GM18858 (cell line): ENCODE data around the gene LENG9.
"Not testable (repeated sequence)": the region's sequence is repeated elsewhere in the genome, so short reads cannot be mapped to it uniquely, and the experiment has no call there.

Experiments used
- ATAC-seq: cut with Tn5 transposase; IDR thresholded peaks from one replicate; pipeline ENCODE4 v1.9.1; 2021; ENCODE audit not compliant: unreplicated experiment

Gene LENG9

DNA sequence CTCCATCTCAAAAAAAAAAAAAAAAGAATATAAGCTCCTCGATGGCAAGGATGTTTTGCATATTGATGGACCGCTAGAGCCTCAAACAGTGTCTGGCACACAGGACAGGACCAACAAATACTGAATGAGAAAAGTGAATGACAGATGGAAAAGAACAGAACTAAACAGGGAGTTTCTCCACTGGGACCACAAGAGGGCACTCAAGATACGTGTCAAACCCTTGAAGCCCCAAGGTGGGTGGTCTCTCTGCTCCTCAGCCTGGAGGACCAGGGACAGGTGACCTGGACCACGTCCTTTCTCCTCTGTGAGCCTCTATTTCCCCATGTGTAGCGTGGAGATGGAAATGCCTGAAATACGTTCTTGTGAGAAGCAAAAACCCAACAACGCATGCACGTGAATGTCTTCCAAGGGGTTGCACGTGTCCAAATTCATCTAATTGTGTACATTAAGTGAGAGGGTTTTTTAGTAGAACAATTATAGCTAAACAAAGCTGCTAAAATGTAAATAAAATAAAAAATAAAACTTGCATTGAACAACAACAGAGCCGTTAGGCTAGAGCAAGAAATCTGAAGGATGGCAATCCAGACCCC, 15.2 kb upstream of the LENG9 start:
- ATAC-seq, result no peak

DNA sequence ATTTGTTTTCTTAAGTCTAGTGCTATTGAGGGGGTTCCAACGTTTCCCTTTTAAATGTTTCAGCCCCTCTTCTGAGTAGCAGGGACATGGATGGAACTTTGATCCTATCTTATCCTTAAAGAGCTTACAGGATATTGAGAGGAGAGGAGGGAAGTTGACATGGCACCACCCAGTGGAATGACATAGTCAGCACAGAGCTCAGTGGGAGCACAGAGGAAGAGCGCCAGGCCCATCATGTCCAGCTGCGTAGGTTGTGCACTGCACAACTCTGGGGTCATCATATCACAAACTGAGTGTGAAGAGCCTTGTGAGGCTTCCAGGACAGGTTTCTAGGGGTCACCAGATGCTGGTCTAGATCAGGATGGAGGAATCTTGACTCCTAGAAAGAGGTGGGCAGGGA, 14.1 kb upstream of the LENG9 start:
- no peak for ATAC-seq

DNA sequence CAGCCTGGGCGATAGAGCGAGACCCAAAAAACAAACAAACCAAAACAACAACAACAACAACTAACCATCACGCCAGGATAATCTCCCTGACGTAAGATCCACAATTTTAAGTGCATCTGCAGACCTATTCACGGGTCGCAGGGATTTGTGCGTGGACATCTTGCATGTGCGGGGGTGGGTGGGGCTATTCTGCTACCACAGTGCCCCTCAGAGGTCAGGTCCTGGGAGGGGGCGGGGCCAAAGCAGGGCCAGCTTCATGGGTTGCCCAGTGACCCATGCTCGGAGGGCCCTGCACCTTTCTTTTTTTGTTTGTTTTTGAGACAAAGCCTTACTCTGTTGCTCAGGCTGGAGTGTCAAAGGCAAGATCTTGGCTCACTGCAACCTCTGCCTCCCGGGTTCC, 12.1 kb upstream of the LENG9 start:
- ATAC-seq, result no peak

DNA sequence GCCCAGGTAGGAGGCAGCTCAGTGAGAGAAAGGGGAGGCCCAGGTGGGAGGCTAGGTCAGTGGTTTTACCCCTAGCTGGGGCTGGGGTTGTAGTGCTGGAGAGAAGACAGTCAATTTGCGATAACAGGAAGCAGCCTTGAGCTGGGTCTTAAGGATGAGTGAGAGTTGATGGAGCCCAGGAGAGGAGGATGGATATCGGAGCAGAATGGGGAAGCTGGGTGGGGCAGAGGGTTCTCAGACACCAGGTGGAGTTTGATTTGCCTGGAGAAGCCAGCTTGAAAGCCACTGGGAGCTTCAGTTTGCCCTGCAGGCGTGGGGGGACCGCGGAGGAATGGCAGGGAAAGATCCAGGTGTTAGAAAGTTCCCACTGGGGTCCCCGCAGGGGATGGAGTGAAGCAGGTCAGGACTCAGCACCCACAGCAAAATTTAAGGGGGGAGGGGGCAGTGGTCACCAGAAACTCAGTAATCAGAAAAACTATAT, 10.4 kb upstream of the LENG9 start:
- ATAC-seq, result no peak

DNA sequence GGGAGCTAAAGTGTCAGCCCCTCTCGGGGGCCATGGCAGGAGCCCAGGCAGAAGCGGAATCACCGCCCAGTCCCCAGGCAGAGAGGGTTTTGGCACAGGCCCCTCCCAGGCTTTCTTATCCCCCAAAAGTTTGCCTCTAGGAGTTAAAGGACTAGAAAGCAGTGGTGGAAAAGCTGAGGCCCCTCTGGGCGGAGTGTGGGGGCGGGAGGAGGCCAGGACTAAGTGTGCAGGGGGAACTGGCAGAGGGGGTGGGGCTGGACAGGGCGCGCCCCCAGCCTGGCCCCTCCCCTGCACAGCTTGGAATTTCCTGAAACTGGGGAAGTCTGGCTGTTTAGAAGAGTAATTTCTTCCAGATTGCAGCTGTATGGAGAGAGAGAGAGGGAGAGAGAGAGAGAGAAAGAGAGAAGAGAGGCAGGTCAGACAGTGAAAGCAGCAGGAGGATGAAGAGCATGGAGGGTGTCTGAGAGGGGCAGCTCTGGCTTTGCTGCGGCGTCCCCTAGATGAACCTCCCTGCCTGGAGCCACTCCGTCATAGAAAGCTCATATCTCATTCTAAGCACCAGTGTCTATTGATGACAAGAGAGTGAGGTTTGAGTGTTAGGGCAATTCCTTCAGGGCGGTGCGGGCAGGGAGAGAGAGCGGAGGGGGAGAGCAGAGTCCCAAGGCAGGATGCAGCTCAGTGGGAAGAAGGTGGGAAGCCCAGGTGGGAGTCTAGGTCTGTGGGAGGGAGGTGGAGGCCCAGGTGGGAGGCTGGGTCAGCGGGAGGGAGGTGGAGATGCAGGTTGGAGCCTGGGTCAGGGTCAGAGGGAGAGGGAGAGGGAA, 9.7 kb upstream of the LENG9 start, which contains the start of gene CDC42EP5:
Gene CDC42EP5, minus strand, starts transcription at position 226 of the 821 bp plus-strand sequence. CDS start 7,749 bp downstream, outside the sequence.
- ATAC-seq, result no peak

DNA sequence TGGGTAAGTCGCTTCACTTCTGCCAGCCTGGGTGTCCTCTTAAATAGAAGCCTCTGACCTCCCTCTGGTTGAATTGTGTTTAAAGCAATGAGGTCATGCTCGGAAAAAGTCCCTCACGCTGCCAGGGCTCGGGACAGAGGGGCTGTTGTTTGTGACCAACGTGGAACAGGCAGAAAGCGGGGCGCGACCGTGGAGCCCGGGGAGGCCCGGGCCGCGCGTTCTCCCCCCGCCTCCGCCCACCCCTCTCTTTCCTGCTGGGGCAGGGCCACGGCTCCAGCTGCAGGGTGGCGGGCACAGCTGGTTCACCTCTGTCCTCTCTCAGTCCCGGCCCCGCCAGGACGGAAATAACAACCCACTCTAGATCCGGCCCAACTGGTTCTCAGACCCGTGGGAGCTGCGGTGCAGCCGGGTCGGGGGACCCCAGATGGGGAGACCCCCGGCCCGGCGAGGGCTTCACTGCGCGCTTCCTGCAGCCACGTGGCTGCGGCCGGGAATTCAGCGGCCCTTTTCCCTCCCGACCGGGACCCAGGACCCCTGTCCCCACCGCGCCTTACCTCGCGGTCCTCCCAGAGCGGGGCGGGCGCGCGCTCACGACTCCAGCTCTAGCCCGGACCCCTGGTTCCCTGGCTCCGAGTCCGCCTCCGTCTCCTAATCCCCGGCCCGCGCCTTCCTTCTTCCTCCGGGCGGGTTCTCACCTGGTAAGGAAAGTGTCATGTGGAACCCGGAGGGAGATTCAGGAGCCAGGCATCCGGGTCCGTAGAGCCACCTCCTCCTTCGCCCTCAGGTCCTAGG, 7.6 kb upstream of the LENG9 start:
- ATAC-seq, result no peak

DNA sequence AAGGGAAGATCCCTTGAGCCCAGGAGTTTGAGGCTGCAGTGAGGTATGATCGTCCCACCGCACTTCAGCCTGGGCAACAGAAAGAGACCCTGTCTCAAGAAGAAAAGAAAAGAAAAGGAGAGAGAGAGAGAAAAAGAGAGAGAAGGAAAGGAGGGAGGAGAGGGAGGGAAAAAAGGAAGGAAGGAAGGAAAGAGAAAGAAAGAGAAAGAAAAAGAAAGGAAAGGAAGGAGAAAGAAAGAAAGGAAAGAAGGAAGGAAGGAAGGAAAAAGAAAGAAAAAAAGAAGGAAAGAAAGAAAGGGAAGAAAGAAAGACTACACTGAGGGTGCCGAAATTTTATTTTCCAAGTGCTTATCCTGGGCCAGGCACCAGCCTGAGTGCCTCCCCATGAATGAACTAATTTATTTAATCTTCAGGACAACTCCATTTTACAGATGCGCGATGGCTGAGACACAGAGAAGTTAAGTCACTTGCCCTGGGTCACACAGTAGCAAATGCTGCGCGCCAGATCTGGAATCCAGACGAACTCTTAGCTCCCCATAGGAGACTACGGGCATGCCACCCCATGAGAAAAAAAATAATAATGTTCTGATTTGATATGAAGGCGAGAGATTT, 6.8 kb upstream of the LENG9 start:
- no peak for ATAC-seq

DNA sequence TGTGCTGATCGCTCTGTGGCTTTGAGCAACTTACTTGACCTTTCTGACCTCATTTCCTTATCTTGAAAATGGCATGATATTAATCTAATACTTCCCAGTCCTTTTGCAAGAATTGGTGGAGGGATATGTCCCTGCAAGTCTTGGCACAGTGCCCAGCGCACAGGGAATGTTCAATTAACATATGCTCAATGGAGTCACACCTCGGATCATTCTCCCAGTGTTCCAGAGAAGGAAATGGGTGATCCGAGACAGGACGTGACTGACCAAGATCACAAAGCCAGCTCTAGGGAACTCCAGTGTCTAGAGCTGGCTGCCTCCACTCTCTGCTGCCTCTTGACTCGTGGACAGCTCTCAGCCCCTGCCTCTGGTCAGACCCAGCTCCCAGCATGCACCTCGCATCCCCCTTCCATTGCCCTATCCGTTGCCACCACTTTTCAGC, 5.9 kb upstream of the LENG9 start:
- no peak for ATAC-seq

DNA sequence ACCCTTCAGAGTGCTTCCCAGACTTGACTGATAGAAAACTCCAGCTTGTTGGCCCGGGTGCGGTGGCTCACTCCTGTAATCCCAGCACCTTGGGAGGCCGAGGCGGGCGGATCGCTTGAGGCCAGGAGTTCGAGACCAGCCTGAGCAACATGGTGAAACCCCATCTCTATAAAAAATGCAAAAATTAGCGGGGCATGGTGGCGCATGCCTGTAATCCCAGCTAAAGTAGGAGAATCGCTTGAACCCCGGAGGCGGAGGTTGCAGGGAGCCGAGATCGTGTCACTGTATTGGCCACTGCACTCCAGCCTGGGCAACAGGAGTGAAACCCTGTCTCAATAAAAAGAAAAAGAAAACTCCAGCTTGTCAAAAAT, 2.5 kb upstream of the LENG9 start:
- ATAC-seq, result not testable (repeated sequence)

DNA sequence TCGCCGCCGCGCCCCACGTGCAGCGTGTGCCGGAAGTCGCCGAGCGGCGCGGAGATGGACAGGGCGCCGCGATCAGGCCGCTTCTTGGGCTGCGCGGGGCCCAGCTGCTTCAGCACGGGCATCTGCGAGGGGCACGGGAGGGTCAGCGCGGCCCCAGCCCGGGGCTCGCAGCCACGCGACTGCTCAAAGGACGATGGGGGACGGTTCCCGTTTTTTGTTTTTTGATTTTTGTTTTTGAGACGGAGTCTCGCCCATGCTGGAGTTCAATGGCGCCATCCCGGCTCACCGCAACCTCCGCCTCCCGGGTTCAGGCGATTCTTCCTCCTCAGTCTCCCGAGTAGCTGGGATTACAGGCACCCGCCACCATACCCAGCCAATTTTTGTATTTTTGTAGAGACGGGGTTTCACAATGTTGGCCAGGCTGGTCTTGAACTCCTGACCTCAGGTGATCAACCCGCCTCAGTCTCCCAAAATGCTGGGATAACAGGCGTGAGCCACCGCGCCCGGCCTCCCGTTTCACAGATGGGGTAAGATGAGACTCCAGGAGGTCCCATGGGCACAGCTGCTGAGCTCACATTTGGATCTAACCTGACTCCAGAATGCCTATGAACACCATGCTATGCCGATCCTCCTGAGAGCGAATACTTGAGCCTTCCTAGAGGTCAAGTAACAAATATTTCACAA, 2.0 kb upstream of the LENG9 start:
- ATAC-seq, result no peak

DNA sequence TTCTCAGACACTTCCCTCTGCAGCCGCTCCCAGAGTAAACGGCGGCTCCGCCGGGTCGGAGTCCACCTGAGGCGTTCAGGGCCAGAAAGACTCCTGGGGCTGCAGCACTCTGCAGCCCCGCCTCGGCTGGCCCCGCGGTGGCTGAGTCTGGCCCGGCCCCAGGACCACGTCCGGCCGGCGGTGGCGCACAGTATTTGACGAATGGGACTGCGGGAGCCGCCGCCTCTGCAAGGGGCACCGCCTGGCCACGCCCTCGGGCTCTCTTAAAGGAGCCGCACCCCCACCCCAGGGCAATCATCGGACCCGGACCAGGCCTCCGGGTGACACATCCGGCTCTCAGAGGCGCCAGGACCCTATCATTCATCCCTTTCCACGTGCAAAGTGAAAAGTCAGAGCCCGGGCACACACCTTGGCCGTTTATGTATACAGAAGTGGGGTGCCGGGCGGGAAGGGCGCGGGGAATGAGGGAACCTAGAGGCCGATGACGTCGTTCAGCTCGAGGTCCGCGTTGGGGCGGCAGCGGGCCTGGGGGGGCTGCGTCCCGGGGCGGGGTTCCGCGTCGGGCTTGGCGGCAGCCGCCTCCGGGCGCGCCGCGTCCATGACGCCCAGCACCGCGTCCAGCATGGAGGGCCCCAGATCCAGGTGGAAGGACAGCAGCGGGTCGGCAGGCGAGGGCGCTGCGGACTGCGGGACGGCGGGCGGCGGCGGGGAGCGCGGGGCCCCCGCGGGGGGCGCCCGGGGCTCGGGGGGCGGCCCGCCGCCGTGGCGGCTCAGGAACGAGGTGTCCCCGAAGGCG, 1.2 kb upstream of the LENG9 start:
- ATAC-seq, result peak; percentile 34

DNA sequence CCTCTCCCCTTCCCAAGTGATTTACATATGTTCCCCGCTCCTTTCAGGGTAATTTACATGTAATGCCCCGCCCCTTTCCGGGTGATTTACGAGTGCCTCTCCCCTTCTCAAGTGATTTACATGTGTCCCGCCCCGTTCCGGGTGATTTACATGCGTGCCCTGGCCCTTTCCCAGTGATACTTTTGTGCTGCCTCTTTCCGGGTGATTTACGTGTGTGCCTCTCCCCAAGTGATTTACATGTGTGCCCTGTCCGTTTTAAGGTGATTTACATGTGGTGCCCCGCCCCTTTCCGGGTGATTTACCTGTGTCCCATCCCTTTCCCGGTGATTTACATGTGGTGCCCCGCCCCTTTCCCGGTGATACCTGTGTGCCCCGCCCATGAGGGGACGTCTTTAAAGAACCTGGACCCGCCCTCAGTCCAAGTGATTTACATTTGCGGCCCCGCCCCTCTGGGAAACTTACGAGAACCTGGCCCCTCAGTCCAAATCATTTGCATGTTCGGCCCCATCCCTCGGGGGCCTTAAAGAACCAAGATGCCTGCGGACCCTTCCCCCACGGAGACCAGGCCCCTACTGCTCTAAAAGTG, 559 bp upstream of the LENG9 start:
- ATAC-seq, result peak; percentile 31

DNA sequence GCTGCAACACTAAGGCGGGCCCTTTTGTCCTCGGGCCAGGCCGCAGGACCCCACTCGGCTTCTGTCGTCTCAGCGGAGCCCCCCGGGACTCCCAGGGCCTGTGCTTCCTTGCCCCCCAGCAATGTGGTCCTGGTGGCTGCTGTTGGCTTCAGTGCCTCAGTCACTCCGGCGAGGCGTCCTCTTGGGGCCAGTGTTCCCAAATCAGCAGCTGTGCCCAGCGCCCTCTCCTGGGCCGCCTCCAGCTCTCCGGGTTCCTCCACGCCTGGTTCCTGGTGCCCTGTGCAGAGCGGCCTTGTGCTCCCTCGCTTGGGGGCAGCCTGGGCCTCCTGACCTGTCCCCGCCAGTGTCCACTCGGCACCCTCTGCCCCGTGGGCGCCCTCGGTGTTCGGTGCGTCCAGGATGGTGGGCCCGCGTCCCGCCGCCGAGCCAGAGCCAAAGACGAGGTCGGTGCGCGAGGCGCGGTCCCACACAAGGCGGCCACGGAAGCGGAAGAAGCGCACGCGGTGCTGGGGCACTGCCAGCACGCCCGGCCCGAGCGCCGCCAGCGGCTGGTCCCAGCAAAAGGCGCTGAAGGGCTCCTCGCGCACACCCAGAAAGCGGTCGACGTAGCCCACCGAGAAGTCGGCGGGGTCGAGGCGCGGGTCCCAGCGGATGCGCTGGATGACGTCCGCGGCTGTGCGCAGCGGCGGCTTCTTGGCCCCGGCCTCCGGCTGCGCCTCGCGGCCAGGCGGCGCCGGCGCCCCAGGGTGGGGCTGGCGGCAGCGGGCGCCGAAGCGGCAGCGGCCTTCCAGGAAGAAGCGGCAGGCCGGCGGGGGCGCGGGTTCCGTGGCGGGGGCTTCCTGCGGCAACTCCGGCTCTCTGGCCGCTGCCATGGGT, 685 bp downstream of the LENG9 start:
- no peak for ATAC-seq

DNA sequence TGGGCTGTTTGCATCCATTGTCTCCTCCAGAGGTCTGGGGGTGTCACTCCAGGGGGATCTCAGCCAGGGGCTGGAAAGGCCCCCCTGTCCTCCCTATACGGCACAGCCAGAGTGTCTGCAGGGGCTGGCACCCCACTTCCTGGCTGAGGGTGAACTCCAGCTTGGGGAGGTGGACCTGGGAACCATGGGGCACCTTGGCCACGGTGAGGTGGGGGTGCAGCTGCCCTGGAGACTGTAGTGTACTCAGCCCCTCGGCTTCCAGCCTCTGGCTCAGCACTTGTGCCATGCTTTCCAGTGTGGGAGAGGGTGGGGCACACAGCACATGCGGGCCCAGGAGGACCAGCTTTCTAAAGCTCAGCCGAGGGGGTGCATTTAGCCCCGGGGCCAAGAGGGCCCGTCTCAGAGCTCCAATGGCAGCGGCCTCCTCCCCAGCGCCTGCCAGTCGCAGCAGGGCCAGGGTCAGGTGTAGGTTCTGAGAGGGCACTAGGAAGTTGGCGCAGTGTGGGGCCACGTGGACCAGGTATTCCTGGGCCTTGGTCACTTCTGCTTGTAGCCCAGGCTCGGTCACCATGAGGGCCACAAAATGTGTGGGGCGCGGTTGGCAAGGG, 1.4 kb downstream of the LENG9 start:
- no peak for ATAC-seq

DNA sequence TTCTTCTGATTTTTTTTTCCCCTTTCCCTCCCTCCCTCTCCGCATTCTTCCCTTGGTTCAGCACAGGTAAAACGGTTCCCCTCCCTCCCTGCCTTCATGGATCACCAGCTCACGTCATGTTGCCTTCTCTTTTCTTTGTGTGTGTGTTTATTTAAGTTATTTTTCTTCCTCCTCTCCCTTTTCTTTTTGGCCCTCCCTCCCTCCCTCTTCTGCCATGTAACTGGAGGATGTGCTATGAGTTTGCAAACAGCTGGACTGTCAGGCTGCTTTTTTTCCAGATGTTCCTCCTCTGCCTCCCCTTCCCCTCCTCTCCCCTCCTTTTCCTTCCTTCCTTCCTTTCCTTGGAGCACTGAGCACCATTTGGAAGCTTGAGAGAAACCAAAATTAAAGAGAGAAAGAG, 2.0 kb downstream of the LENG9 start:
- ATAC-seq, result no peak

DNA sequence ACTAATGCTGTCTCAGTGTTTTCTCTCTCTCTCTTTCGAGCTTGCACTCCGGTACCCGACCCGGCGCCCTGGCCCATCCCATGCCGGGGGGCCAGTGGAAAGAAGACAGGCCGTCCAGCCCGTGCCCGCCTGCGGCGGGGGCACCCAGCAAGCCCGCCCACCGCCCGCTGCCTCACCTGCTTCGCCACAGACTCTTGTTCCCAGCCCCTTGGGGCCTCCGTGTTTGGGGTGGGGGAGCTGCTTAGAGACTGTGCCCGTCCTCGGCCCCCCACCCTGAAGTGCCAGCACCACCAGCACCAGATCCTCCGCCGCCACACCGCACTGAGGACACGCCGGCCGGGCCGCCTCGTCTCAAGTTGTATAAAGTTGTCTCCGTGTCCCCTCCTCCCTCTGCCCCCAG, 2.4 kb downstream of the LENG9 start:
- ATAC-seq, result no peak

DNA sequence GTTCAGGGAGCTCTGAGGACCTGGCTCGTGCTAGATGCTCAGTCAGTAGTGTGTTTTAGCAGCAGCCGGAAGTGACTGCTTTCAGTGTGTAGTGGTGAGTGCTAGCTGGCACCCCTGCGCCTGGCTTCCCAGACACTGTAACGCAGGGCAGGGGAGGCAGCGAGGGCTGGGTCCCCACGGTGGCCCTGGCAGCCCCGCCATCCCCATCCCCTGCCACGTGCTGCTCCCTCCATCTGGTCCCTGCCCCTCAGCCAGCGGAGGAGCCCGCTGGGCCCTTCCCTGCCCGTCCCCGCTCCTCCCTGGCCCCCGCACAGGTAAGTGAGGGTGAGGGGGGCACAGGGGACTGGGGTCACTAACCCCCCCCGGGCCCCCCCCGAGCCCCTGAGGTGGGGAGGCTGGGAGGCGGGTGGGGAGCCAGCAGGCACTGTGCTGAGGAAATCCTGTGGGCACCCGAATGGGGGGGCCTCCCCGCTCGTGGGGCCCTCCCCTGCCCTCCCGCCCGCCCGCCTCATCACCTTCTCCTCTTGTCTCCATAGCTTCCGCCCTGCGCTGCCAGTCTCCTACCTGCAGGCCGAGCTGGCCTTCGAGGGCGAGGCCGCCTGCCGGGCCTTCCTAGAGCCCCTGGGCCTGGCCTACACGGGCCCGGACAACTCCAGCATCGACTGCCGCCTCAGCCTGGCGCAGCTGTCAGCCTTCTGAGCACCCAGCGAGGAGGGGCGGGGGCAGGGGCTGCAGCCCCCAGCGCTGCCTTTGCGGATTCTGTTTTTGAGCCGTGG, 3.2 kb downstream of the LENG9 start:
- no peak for ATAC-seq
